Cardiac septum (tissue), 1 donor: ENCODE results near the gene GALNT18. TPM values are rescaled to one million over a fixed set of nuclear protein-coding genes. Genes with fewer than 3 reads are reported as not detected.
A peak's percentile ranks its signal among the peaks of the same experiment; 100 is the strongest.

Source experiments
- DNase-seq: peaks from one replicate; pipeline ENCODE4 v3.0.0-alpha.2; 2020; ENCODE audit warnings: low spot score
- intact Hi-C: fragments of 100-400 bp; cut with DNase I; formaldehyde crosslinking; loops from one replicate; pipeline ENCODE4 v1.14.0; 2022
- total RNA-seq: library from RNA; stranded (reverse); fragmentation: NEBNext Ultra II Directional; extraction: Animal tissue kit (Norgen Biotek cat#: 25700); gene quantifications from one replicate; pipeline ENCODE4 v1.2.1, GENCODE V29; 2021
- donor health status: DM: no; HTN: no; CAD: no.

The GALNT18 gene
- total RNA-seq, 1 donor from 2014 or later, result 23.2 TPM

- DNase-seq, result no peak
- intact Hi-C loops, result no loop called here
Measured at GRCh38 chr11:11514246-11514645, 107.6 kb downstream of the GALNT18 start.

- no peak for DNase-seq
- intact Hi-C loops, result no loop called here
Measured at GRCh38 chr11:11513422-11513821, 108.4 kb downstream of the GALNT18 start.

- intact Hi-C loops, result no loop called here
Measured at GRCh38 chr11:11512929-11513328, 108.9 kb downstream of the GALNT18 start.

GRCh38 chr11:11512502-11512901, 109.3 kb downstream of the GALNT18 start:
- no peak for DNase-seq
- intact Hi-C loops, result no loop called here

More at GRCh38 chr11:11512929-11513328, 108.9 kb downstream of the GALNT18 start:
- no peak for DNase-seq

- intact Hi-C loops, result no loop called here
- DNase-seq, result no peak
Measured at GRCh38 chr11:11512090-11512489, 109.7 kb downstream of the GALNT18 start.

GRCh38 chr11:11510939-11511338, 110.9 kb downstream of the GALNT18 start:
- intact Hi-C loops, result no loop called here
- DNase-seq, result no peak

GRCh38 chr11:11505692-11506091, 116.1 kb downstream of the GALNT18 start:
- no peak for DNase-seq
- intact Hi-C loops, result no loop called here

GRCh38 chr11:11505190-11505589, 116.6 kb downstream of the GALNT18 start:
- intact Hi-C loops, result no loop called here

GRCh38 chr11:11504071-11504470, 117.7 kb downstream of the GALNT18 start:
- intact Hi-C loops, result no loop called here

More at GRCh38 chr11:11505190-11505589, 116.6 kb downstream of the GALNT18 start:
- no peak for DNase-seq

GRCh38 chr11:11502263-11502861, 119.4 kb downstream of the GALNT18 start:
- peak; percentile 49 for DNase-seq
- intact Hi-C loops, result no loop called here

More at GRCh38 chr11:11504071-11504470, 117.7 kb downstream of the GALNT18 start:
- DNase-seq, result no peak

GRCh38 chr11:11501546-11502262, 120.1 kb downstream of the GALNT18 start:
- intact Hi-C loops, result no loop called here
- DNase-seq, result peak; percentile 55

GRCh38 chr11:11500744-11501487, 120.9 kb downstream of the GALNT18 start:
- intact Hi-C loops, result no loop called here
- peak; percentile 38 for DNase-seq

- intact Hi-C loops, result no loop called here
- peak; percentile 31 for DNase-seq
Measured at GRCh38 chr11:11499300-11499699, 122.5 kb downstream of the GALNT18 start.

GRCh38 chr11:11498195-11498594, 123.6 kb downstream of the GALNT18 start:
- intact Hi-C loops, result no loop called here
- DNase-seq, result no peak

GRCh38 chr11:11496879-11497278, 124.9 kb downstream of the GALNT18 start:
- intact Hi-C loops, result no loop called here
- DNase-seq, result no peak

- intact Hi-C loops, result no loop called here
- DNase-seq, result peak; percentile 47
Measured at GRCh38 chr11:11494348-11494747, 127.5 kb downstream of the GALNT18 start.

GRCh38 chr11:11493698-11494097, 128.1 kb downstream of the GALNT18 start:
- intact Hi-C loops, result no loop called here

GRCh38 chr11:11491589-11491988, 130.2 kb downstream of the GALNT18 start:
- intact Hi-C loops, result no loop called here
- peak; percentile 31 for DNase-seq

More at GRCh38 chr11:11493698-11494097, 128.1 kb downstream of the GALNT18 start:
- DNase-seq, result peak; percentile 47

GRCh38 chr11:11491014-11491413, 130.8 kb downstream of the GALNT18 start:
- peak; percentile 27 for DNase-seq
- intact Hi-C loops, result no loop called here

- intact Hi-C loops, result no loop called here
Measured at GRCh38 chr11:11486423-11486822, 135.4 kb downstream of the GALNT18 start.

More at GRCh38 chr11:11486423-11486822, 135.4 kb downstream of the GALNT18 start:
- no peak for DNase-seq
